Measurements from ENCODE around the gene TBC1D9B. TPM values are rescaled to one million over a fixed set of nuclear protein-coding genes. Genes with fewer than 3 reads are reported as not detected.
A peak's percentile ranks its signal among the peaks of the same experiment; 100 is the strongest.

The TBC1D9B gene
- total RNA-seq, 3 donors from 2014 or later, result 115 to 117 (median 116) TPM

DNA sequence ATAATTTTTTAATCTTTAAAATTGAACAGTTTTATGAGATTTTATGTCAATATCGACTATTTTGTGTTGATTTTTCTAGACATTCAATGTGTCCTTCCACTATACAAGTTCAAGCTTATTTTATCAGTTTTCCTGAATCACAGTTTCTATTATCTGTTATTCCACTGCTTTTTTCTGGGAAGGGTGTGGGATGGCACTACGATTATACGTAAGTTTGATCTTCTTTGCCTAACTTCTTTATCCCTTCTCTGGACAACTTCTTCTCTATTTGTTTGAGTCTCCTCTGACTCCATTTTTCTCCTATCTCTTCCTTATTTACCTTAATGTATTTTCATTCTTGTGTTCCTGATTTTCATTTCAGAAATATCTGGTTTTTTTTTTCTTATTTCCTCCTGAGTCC is 24.5 kb downstream of the TBC1D9B start:
- intact Hi-C loops (cut with DNase I, micrococcal nuclease), result no loop called here
- H3K9me3 ChIP-seq, result peaks cover 12% of the 10 kb centered on the region
- H3K4me1 ChIP-seq (ENCODE audit: low read depth), result no peaks in the 10 kb centered on the region
- H3K4me3 ChIP-seq, result no peak overlapping the region
- peaks cover 7% of the 10 kb centered on the region for H3K36me3 ChIP-seq (ENCODE audit: low read depth)
- TF ChIP-seq, protein P1, sequence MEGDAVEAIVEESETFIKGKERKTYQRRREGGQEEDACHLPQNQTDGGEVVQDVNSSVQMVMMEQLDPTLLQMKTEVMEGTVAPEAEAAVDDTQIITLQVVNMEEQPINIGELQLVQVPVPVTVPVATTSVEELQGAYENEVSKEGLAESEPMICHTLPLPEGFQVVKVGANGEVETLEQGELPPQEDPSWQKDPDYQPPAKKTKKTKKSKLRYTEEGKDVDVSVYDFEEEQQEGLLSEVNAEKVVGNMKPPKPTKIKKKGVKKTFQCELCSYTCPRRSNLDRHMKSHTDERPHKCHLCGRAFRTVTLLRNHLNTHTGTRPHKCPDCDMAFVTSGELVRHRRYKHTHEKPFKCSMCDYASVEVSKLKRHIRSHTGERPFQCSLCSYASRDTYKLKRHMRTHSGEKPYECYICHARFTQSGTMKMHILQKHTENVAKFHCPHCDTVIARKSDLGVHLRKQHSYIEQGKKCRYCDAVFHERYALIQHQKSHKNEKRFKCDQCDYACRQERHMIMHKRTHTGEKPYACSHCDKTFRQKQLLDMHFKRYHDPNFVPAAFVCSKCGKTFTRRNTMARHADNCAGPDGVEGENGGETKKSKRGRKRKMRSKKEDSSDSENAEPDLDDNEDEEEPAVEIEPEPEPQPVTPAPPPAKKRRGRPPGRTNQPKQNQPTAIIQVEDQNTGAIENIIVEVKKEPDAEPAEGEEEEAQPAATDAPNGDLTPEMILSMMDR (IDR thresholded peaks at IDR 0.05), result no peak
- DNase-seq, result no peak
- no peak for ATAC-seq

- H3K4me3 ChIP-seq, result no peak overlapping the region
- no peak for ATAC-seq
- TF ChIP-seq, protein P1 (IDR thresholded peaks at IDR 0.05), result no peak
- H3K4me1 ChIP-seq (ENCODE audit: low read depth), result no peaks in the 10 kb centered on the region
- intact Hi-C loops (cut with DNase I, micrococcal nuclease), result no loop called here
- no peak for DNase-seq
- peaks cover 12% of the 10 kb centered on the region for H3K9me3 ChIP-seq
- H3K36me3 ChIP-seq (ENCODE audit: low read depth), result peaks cover 7% of the 10 kb centered on the region
These were observed 25.4 kb downstream of the TBC1D9B start for GRCh38 chr5:179882338-179882737.

GRCh38 chr5:179880848-179881590 is 26.7 kb downstream of the TBC1D9B start:
- ATAC-seq, result no peak
- H3K9me3 ChIP-seq, result peaks cover 12% of the 10 kb centered on the region
- no peaks in the 10 kb centered on the region for H3K4me1 ChIP-seq (ENCODE audit: low read depth)
- no peak for DNase-seq
- H3K4me3 ChIP-seq, result no peak overlapping the region
- peaks cover 7% of the 10 kb centered on the region for H3K36me3 ChIP-seq (ENCODE audit: low read depth)
- intact Hi-C loops (cut with DNase I, micrococcal nuclease), result no loop called here
- TF ChIP-seq, protein P1 (IDR thresholded peaks at IDR 0.05), result no peak

- Histone ChIP-seq H3K4me3 (no peak overlapping the region), H3K9me3 (peaks cover 12% of the 10 kb centered on the region), H3K4me1 (ENCODE audit: low read depth) (no peaks in the 10 kb centered on the region), H3K36me3 (ENCODE audit: low read depth) (peaks cover 7% of the 10 kb centered on the region)
- no peak for DNase-seq
- intact Hi-C loops (cut with DNase I, micrococcal nuclease), result no loop called here
- no peak for ATAC-seq
- TF ChIP-seq, protein P1 (IDR thresholded peaks at IDR 0.05), result no peak
These were observed 27.5 kb downstream of the TBC1D9B start for GRCh38 chr5:179880066-179880650.

GRCh38 chr5:179879690-179880010 is 28.0 kb downstream of the TBC1D9B start:
- TF ChIP-seq, protein P1 (IDR thresholded peaks at IDR 0.05), result no peak
- ATAC-seq (peak; percentile 22), DNase-seq (no peak)
- peaks cover 12% of the 10 kb centered on the region for H3K9me3 ChIP-seq
- H3K4me3 ChIP-seq, result no peak overlapping the region
- H3K36me3 ChIP-seq (ENCODE audit: low read depth), result peaks cover 8% of the 10 kb centered on the region
- no peaks in the 10 kb centered on the region for H3K4me1 ChIP-seq (ENCODE audit: low read depth)
- intact Hi-C loops (cut with DNase I, micrococcal nuclease), result no loop called here
